Limb (tissue), 2 donors: ENCODE measurements around the gene OPCML.

Experiments used
- DNase-seq, 2 donors: peaks; one replicate each; pipeline ENCODE4 v3.0.0-alpha.2; 2016; ENCODE audit errors: extremely low spot score in 2 of 2

OPCML gene

GRCh38 chr11:132988411-132988810 lies 543.9 kb downstream of the OPCML start:
- no peak for DNase-seq

- no peak for DNase-seq
Observed at GRCh38 chr11:132987936-132988335, 544.4 kb downstream of the OPCML start.

DNA sequence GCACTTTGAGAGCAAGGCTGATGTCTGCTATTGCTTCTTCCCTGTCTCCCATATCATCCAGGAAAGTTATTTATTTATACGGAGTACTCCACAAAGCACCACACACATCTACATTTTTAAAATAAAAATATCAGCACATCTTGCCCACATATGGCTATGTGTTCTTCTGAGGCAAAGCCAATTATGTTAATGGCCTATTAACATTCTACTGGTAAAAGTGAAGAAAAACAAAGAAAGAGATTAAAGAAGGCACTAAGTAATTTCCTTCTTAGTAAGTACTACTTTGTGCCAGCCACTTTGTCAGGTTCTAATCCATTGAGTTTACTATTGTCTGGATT lies 548.7 kb downstream of the OPCML start:
- DNase-seq, result no peak

DNA sequence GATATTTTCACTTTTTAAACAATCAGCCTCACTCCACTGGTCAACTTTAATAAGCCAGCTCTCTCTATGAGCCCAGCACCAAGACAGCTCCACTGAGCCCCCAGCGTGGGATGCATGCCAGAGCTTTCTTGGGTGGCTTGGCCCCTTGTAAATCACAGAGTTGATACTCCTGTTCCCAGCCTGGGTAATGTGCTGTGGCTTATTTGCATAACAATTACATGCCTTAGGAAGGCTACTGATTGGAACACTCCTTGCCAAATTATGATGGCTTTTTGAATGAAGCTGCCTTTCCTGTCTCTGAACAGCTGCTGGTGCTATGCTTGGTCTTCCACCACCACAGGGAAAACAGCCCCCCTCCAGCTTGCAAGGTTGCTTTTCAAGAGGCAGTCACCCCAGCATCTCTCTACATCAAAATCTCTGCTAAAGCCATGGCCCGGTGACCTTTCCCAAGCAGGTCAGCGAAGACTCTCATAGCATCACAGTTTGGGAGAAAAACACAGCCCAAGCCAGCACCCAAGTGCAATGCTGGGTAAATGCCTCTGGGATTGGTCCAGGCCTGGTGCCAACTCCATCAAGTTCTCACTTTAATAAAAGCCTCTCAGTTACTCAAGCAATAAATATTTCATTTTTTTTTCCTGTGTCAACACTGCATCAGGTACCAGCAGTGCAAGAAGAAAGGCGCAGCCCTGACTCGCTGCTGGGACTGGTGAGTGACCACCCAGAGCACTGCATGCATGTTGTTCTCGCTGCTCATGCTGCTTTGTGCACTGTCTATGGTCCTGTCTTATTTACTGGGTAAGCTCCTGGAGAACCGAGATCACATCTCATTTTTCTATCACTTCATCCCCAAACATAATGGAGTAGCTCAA lies 549.3 kb downstream of the OPCML start:
- no peak for DNase-seq

DNA sequence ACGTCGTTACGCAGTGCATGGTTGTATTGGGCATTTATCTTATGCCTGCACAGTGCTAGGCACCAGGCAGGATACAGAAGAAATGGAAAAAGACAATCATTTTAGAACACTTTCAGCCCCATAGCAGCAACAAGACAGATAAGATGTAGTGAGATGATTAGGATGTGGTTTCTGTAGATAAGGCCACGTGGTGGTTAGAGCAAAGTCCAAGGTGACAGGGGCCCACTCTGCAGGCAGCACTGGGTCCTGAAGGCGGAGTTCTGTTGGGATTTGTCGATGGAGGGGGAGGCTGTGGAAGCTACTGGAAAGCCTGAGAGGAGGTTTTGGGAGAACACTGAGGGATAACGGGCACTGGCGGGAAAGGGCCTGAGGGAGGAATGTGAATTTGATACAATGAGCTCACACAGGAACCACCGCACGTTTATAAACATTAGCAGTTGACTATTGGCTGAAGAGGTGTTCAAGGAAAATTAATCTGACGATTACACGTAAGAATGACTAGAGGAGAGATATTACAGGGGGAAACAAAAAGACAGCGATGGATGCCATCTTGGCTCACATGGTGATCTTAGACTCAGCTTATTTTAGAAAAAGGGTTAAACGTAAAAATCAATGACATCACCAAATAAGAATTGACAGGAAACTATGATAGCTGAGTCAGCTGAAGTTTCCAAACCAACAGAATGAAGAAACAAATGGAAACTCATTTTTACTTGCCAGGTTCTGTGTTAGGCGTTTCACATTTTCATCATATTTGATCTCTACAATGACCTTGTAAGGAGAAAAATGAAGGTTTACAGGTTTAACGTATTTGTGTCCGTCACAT lies 551.0 kb downstream of the OPCML start:
- no peak for DNase-seq

- DNase-seq, result no peak
Observed at GRCh38 chr11:132980670-132981069, 551.6 kb downstream of the OPCML start.

DNA sequence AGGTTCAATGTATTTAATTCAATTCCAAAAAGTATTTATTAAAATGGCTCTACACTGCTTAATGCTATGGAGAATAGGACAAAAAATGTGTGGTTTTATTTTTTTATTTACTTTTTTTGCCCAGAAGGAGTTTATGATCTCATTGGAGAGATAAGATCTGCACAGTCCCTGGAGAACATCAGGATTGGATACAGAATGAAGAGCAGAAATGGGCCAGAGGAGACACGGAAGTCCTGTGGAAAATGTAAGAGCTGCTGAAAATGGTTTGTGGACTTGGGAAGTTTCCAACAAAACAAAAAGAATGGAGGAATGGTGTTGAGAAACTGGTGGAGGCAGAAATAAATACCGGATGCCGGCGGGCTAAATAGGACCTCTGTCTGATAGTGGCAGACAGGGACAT lies 554.6 kb downstream of the OPCML start:
- no peak for DNase-seq

- DNase-seq, result no peak
Observed at GRCh38 chr11:132977241-132977640, 555.1 kb downstream of the OPCML start.

- DNase-seq, result no peak
Observed at GRCh38 chr11:132976115-132976514, 556.2 kb downstream of the OPCML start.

- DNase-seq, result no peak
Observed at GRCh38 chr11:132973686-132974085, 558.6 kb downstream of the OPCML start.

GRCh38 chr11:132972565-132972964 lies 559.7 kb downstream of the OPCML start:
- no peak for DNase-seq

- DNase-seq, result no peak
Observed at GRCh38 chr11:132971351-132971750, 561.0 kb downstream of the OPCML start.

DNA sequence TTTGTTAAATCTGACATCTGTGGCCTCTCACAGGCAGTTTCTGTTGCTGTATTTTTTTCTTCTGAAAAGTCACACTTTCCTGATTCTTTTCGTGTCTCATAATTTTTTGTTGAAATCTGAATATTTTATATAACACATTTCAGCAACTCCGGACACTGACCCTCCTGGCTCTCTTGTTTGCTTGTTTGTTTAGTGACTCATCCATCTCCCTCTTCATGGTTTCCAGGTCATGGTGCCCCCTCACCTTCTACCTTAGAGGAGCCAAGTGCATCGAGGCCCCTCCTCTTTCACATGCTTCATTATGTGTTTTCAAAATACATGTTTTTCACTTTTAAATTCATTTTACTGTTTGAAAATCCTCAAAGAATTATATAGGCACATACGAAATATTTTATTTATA lies 562.4 kb downstream of the OPCML start:
- no peak for DNase-seq

DNA sequence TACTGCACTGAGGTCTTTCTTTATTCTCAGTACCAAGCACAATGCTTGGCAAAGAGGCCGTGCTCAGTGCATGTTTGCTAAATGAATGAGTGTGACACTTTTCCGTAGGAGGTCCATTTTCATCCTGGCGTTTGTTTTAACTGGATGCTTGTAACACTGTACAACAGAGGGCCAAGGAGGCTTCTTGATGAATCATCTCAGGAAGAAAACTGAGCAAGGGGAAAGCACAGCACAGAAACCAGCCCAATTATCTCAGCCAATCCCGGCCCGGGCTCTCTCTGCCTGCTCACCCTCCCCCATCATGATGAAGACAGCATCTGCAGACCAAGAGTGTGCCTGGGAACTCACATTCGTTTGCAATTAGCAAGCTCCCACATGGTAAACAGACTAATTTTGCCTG lies 570.3 kb downstream of the OPCML start:
- DNase-seq, result no peak

GRCh38 chr11:132961453-132961852 lies 570.8 kb downstream of the OPCML start:
- DNase-seq, result no peak

DNA sequence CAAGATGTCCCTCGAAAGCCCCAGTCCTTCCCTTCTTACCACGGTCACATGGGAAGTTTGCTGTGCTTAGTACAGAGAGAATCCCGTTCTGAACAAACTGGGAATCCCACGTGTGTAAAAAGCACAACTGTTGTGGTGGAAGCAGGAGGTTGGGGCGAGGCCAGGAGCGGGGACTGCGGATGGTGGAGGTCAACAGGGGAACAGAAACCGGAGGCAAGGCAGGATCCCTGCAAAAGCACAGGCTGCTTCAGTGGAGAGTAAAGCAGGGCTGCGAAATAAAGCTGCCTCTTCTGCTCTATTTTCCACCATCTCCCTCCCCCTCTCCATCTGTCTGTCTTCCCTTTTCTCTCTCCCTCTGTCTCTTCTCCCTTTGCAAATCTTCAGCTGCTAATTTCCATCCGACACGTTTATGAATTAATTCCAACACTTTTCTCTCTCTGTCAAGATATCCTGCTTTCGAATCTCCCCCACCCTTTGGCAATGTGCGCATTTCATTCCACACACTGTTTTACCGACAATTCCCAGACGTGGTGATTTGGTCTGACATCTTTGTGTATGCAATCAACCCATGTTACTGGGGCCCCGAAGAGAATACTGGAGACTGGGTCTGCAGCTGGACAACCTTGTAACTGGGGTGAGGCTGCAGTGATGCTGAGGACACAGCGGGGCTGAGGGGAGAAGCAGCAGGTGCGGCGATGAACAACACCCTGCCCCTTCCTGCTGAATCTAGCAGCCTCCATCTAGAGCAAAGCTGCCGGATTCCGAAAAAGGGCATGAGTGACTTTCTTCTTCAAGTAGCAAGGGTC lies 571.8 kb downstream of the OPCML start:
- DNase-seq, result no peak

DNA sequence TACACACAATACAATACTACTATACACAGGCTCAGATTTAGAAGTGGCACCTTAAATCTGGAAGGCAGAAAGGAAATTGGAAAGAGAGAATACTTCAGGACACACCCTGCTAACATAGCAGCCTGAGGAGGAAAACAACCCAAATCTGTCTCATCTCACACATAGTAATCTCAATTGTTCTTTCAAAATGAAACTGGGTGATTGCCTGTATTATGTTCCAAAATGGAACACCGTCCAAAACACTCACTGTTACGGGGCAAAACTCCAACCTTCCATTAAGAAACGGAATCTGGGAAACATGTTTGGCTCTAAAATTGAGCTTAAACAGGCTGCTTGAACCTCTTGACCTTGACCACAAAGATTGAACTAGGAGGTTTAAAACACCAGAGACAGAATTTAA lies 572.6 kb downstream of the OPCML start:
- DNase-seq, result no peak

GRCh38 chr11:132957881-132958280 lies 574.4 kb downstream of the OPCML start:
- DNase-seq, result no peak

DNA sequence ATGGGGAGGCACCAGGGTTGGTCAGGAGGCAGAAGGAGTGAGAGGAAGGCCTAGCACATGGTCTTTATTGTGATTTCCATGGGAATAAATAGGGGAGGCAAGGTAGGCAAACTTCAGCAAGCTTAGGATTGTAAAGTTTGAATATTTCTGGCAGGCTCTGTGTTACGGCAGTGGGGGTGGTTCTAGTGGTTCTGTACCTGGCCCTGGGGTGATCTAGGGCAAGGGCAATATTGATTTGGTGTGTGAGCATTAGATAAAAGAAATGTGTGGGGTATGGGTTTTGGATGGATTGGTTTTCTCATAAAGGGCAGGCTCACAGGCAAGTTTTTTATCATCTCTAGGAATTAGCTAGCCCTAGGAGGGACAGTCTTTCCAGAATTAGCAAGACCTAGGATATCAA lies 584.0 kb downstream of the OPCML start:
- no peak for DNase-seq

DNA sequence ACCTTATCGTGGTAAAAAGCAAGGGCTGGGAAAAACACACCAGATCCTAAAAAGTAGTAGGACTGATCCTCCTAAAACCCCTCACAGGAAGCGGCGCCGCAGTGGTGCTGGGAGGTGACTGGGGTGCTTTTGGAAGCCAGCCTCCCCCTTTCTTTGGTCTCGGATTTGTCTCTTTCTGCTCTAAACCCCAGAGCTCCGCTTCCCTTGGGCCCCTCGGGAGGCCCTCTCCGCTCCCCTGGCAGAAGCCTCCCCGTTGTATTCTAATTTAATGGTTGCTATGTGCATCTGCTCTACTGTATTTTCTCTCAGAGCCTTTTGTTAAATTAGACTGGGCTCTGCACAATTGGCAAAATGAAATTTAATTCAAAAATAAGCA lies 587.7 kb downstream of the OPCML start:
- DNase-seq, result no peak

DNA sequence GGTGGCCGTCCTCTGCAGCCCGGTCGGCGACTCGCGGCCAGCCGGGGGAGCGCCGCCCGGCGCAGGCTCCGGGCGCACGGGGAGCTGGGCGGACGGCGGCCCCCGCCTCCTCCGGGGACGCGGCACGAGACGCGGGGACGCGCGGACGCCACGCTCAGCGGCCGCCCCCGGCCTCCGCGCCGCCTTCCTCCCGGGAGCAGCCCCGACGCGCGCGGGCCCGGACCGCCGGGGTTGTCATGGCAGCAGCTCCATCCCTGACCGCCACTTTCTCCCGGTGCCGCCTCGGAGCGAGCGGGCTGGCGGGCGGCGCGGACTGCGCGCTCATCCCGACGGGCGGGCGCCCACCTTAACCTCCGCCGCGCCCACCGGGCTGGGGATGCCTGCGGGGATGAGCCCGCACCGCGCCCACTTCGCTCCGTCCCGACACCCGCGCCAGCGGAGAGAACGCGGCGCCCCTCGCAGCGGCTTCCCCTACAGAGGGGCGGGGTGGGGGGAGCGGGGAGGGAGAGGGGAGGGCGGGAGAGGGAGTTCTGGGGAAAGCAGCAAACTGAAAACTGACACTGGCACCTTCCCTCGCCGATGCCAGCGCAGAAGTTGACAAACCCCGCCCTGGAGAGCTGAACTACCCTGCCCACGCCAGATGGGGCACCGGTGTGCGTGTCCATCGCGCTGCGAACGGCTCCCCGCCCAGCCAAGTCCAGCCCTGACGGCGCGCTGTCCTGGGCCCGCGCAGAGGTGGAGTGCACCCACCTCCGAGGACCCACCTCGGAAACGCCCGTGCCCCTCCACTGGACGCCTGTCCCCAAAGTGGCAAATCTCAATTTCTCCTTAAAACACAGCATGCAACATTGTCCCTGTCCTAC lies 588.4 kb downstream of the OPCML start:
- peak in 1 of 2 donors; percentile 61 for DNase-seq
